ENCODE measurements around the gene EHD1.

EHD1 gene

GRCh38 chr11:64842366-64842759 is 36.1 kb downstream of the EHD1 start:
- no peaks in the 10 kb centered on the region for H3K79me2 ChIP-seq (ENCODE audit: insufficient read depth, low read length)
- no peaks in the 10 kb centered on the region for H3F3A ChIP-seq (ENCODE audit: low read depth)
- no peaks in the 10 kb centered on the region for H3K36me3 ChIP-seq (ENCODE audit: insufficient read depth, low read length)
- no peaks in the 10 kb centered on the region for H3K9me2 ChIP-seq (replicated peaks; ENCODE audit: low read depth, low read length)
- no peak for TF ChIP-seq EZH2phosphoT487 (IDR thresholded peaks at IDR 0.05; ENCODE audit: borderline replicate concordance)
- TF ChIP-seq CTCF (conservative IDR thresholded peaks at IDR 0.05; ENCODE audit: low read length): no peak
- H2AFZ ChIP-seq (ENCODE audit: low read length): no peak overlapping the region
- H3K9me3 ChIP-seq (ENCODE audit: insufficient read depth, low read depth, low read length): no peaks in the 10 kb centered on the region
- H3K27me3 ChIP-seq (ENCODE audit: insufficient read depth, low read length, poor library complexity, severe bottlenecking): no peaks in the 10 kb centered on the region
- H3K9ac ChIP-seq (ENCODE audit: low read depth, low read length, poor library complexity, severe bottlenecking): no peak overlapping the region
- H3K4me2 ChIP-seq (ENCODE audit: low read depth, low read length, poor library complexity, severe bottlenecking): no peak overlapping the region
- H4K20me1 ChIP-seq (ENCODE audit: insufficient read depth, low read length, poor library complexity, severe bottlenecking): no peaks in the 10 kb centered on the region
- no peak overlapping the region for H3K4me3 ChIP-seq (ENCODE audit: low read length, poor library complexity, severe bottlenecking)
- H3K4me1 ChIP-seq (ENCODE audit: insufficient read depth, low read length, poor library complexity, severe bottlenecking): no peaks in the 10 kb centered on the region

GRCh38 chr11:64841592-64842365 is 36.6 kb downstream of the EHD1 start:
- Histone ChIP-seq H3F3A (ENCODE audit: low read depth) (no peaks in the 10 kb centered on the region), H2AFZ (ENCODE audit: low read length) (no peak overlapping the region), H3K4me2 (ENCODE audit: low read depth, low read length, poor library complexity, severe bottlenecking) (no peak overlapping the region), H3K79me2 (ENCODE audit: insufficient read depth, low read length) (no peaks in the 10 kb centered on the region), H3K36me3 (ENCODE audit: insufficient read depth, low read length) (no peaks in the 10 kb centered on the region), H3K9ac (ENCODE audit: low read depth, low read length, poor library complexity, severe bottlenecking) (no peak overlapping the region), H3K9me2 (replicated peaks; ENCODE audit: low read depth, low read length) (no peaks in the 10 kb centered on the region), H3K27me3 (ENCODE audit: insufficient read depth, low read length, poor library complexity, severe bottlenecking) (no peaks in the 10 kb centered on the region), H3K9me3 (ENCODE audit: insufficient read depth, low read depth, low read length) (no peaks in the 10 kb centered on the region), H3K4me3 (ENCODE audit: low read length, poor library complexity, severe bottlenecking) (no peak overlapping the region), H3K4me1 (ENCODE audit: insufficient read depth, low read length, poor library complexity, severe bottlenecking) (peaks cover 5% of the 10 kb centered on the region), H4K20me1 (ENCODE audit: insufficient read depth, low read length, poor library complexity, severe bottlenecking) (no peaks in the 10 kb centered on the region)
- TF ChIP-seq EZH2phosphoT487 (IDR thresholded peaks at IDR 0.05; ENCODE audit: borderline replicate concordance): no peak
- no peak for TF ChIP-seq CTCF (conservative IDR thresholded peaks at IDR 0.05; ENCODE audit: low read length)

- Histone ChIP-seq H3K4me3 (ENCODE audit: low read length, poor library complexity, severe bottlenecking) (no peak overlapping the region), H3K9me3 (ENCODE audit: insufficient read depth, low read depth, low read length) (no peaks in the 10 kb centered on the region), H3K4me1 (ENCODE audit: insufficient read depth, low read length, poor library complexity, severe bottlenecking) (peaks cover 6% of the 10 kb centered on the region), H3K36me3 (ENCODE audit: insufficient read depth, low read length) (no peaks in the 10 kb centered on the region), H2AFZ (ENCODE audit: low read length) (no peak overlapping the region), H3K4me2 (ENCODE audit: low read depth, low read length, poor library complexity, severe bottlenecking) (no peak overlapping the region), H3K27me3 (ENCODE audit: insufficient read depth, low read length, poor library complexity, severe bottlenecking) (no peaks in the 10 kb centered on the region), H3K79me2 (ENCODE audit: insufficient read depth, low read length) (no peaks in the 10 kb centered on the region), H3K9ac (ENCODE audit: low read depth, low read length, poor library complexity, severe bottlenecking) (no peak overlapping the region), H3K9me2 (replicated peaks; ENCODE audit: low read depth, low read length) (no peaks in the 10 kb centered on the region), H4K20me1 (ENCODE audit: insufficient read depth, low read length, poor library complexity, severe bottlenecking) (no peaks in the 10 kb centered on the region), H3F3A (ENCODE audit: low read depth) (no peaks in the 10 kb centered on the region)
- no peak for TF ChIP-seq EZH2phosphoT487 (IDR thresholded peaks at IDR 0.05; ENCODE audit: borderline replicate concordance)
- TF ChIP-seq CTCF (conservative IDR thresholded peaks at IDR 0.05; ENCODE audit: low read length): no peak
Measured at GRCh38 chr11:64839887-64840782, 38.3 kb downstream of the EHD1 start.
